GM10248 (cell line): ENCODE results near the gene TSPEAR.

Experiments used
- CTCF ChIA-PET: fragments of 300-600 bp; sonication (Branson Sonifier 250); formaldehyde crosslinking; extraction: SDS; loops from one replicate; lab custom pipeline; 2021; ENCODE audit warnings: antibody characterized with exemption; lab: Yijun Ruan, JAX
- POLR2A ChIA-PET: fragments of 350-650 bp; sonication (Branson Sonifier 250); formaldehyde crosslinking; extraction: SDS; loops from one replicate; lab custom pipeline; 2020; ENCODE audit warnings: antibody characterized with exemption; lab: Yijun Ruan, JAX
- DNase-seq: peaks from one replicate; pipeline ENCODE4 v3.0.0; 2012; ENCODE audit errors: extremely low spot score
- TF ChIP-seq, protein P1 (sequence below): IDR thresholded peaks from 2 replicates; pipeline ENCODE4 v1.5.1; 2012; ENCODE audit warnings: mild to moderate bottlenecking, low read depth; ENCODE audit errors: extremely low read depth, missing control alignments, control extremely low read depth

TSPEAR gene

DNA sequence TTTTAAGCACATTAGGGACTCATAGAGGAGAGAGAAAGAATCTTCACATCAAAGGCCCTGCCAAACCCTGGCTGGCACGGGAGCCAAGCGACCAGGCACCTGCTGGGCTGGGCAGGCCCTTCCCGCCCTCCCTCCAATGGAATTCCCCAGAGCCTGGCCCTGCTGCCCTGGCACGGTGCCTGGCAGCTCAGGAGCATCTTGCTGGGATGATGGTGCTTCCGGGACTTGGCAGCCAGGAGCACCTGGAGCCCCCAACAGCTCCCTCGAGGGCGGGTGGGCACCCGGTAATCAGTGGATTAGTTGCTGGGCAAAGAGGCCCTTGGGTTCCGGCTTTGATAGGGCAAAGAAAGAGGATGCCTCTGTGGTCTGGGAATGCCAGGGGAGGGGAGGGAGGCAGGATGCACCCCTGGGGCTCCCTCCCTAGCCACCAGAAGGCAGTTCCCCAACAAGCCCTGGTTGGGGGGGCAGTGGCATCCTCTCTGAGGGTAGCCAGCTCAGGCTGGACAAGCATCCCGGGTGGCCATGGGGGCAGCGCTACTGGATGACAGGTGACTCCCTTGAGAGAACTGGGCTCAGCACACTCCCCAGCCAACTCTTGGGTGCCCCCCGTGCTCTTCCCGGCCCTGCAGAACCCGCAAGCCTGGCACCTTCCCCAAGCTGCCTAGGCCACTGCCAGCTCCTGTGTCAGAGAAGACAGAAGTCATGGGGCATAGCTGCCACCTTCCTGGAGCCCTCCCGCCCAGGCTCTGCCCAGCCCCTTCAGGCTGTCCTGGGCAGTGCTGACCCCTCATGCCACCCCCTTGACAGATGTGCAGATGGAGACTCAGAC, 197.8 kb downstream of the TSPEAR start:
- TF ChIP-seq, protein P1, sequence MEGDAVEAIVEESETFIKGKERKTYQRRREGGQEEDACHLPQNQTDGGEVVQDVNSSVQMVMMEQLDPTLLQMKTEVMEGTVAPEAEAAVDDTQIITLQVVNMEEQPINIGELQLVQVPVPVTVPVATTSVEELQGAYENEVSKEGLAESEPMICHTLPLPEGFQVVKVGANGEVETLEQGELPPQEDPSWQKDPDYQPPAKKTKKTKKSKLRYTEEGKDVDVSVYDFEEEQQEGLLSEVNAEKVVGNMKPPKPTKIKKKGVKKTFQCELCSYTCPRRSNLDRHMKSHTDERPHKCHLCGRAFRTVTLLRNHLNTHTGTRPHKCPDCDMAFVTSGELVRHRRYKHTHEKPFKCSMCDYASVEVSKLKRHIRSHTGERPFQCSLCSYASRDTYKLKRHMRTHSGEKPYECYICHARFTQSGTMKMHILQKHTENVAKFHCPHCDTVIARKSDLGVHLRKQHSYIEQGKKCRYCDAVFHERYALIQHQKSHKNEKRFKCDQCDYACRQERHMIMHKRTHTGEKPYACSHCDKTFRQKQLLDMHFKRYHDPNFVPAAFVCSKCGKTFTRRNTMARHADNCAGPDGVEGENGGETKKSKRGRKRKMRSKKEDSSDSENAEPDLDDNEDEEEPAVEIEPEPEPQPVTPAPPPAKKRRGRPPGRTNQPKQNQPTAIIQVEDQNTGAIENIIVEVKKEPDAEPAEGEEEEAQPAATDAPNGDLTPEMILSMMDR, result no peak
- no peak for DNase-seq
- ChIA-PET CTCF (interaction anchor here (1.3 to 7.3 kb wide), 2 partner anchors 12 to 280 kb away, joined by 4 to 67 read pairs; no protein-coding TSS in a partner anchor), POLR2A (no interaction called here)

DNA sequence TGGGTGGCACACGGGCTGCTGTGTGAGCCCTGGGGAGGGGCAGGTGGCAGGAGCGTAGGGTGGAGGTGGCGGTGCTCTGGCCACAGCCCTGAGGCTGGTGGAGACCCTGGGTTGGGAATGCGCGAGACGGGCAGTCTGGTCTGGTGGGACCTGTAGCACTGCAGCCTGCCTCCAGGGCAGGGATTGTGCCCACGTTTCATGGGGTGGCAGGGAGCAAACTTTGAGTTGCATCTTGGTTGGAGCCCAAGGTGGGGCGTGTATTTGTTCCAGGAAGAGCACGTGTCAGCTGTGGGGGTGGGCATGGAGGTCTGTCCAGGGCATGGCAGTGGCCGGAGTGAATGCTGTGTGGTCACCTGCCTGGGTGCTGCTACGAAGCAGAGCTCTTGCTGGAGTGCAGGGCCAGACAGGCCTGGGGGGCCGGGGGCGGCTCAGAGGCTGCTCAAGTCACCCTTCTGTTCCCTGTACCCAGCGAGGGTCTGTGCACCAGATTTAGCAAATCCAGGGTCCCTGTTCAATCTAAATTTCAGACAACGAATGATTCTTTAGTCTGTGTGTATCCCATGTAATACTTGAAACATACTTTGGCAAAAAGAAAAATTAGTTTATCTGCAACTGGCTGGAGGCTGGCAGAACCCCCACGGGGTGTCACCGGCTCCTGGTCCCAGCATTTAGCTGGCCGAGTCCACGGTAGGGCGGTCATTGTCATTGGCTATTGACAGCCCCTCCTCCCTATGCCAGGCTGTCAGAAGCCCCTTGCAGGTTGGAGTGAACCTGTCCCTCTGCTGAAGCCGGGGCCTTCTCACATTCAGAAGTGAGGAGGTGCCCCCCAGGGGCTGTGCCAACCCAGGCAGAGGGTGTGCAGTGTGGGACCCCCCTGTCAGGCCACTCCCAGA, 198.6 kb downstream of the TSPEAR start:
- TF ChIP-seq, protein P1, result no peak
- ChIA-PET POLR2A (no interaction called here), CTCF (interaction anchor here (1.3 to 7.3 kb wide), 2 partner anchors 11 to 281 kb away, joined by 4 to 67 read pairs; no protein-coding TSS in a partner anchor)
- no peak for DNase-seq

DNA sequence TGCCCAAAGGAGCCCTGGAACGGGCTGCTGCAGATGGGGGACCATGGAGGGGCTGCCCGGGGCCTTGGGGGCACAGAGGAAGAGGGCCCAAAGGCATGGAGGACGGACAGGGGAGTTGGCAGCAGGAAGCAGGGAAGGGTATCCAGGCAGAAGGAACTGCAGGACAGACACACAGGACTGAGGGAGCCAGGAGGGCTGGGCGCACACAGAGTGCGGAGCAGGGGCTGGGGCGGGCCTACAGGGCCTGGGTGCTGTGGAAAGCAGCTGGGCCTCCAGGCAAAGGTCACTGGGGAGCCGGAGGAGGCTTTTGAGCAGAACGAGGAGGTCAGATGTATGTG, 199.5 kb downstream of the TSPEAR start:
- DNase-seq, result no peak
- CTCF ChIA-PET, result interaction anchor here (1.5 to 7.3 kb wide), 3 partner anchors 16 to 626 kb away, joined by 5 to 67 read pairs (median 8); no protein-coding TSS in a partner anchor
- POLR2A ChIA-PET, result no interaction called here
- TF ChIP-seq, protein P1, result no peak

DNA sequence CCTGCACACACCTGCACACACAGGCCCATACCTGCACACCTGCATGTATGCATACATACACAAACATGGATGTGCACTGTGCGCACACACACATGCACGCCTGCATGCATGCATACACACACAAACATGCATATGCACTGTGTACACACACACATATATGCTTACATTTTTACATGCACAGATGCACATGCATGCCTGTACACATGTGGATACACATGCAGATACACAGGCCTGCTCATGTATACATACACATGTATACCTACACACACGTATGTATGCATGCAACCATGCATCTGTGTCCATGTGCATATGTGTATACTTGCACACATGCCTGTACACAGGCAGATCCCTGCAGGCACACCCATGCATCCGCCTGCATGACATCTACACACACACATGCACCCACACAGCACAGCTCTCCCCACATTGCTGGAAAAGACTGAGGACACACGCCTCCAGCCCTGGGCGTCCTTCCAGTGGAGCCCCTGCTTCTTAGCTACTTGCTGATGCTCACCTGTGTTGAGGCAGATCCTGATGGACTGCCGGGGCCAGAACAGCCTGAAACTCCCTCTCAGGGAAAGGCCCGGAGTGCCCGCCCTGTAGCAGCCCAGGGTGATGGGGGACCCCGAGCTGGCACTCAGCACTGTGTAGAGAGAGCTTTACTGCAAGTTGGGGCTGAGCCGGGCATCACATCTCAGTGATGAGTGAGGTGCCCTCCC, 200.0 kb downstream of the TSPEAR start:
- DNase-seq, result no peak
- TF ChIP-seq, protein P1, result no peak
- ChIA-PET POLR2A (no interaction called here), CTCF (interaction anchor here (0.7 to 7.3 kb wide), 20 partner anchors 9 to 627 kb away, joined by 3 to 67 read pairs (median 4); partner anchors contain the start of gene UBE2G2)

DNA sequence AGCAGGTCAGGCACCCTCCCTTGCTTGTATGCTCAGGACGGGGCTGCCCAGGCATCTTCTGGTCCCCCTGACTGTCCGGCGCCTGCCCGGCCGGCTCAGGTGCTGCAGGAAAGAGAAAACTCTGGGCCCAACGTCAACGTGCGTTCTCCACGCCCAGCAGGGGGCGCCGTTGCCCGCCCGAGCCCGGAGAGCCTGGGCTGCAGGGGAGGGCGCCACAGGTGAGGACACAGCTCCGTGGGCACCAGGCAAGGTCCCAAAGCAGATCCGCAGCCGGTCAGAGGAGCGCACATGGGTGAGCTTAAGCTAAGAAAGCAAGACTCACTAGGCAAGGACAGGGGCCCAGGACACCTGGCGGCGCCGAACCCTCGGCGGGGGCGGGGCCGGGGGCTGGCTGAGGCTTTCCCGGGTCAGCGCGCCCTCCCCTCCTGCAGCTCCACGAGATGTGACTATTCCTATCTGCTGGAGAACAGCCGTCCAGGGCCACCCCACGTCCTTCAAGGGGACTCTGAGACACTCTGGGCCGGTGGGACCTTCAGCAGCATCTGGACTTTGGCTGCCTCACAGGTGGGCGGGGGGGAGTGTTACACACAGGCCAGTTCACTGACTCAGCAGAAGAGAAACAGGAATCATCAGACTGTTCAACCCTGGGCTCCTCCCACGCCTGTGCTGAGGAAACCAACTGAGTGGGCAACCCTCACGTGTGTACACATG, 200.7 kb downstream of the TSPEAR start:
- TF ChIP-seq, protein P1, result peak; percentile 77
- DNase-seq, result peak; percentile 85
- ChIA-PET POLR2A (no interaction called here), CTCF (interaction anchor here (0.7 to 7.3 kb wide), 25 partner anchors 9 to 627 kb away, joined by 3 to 67 read pairs (median 3); partner anchors contain the start of gene UBE2G2)
